Astrocyte of the spinal cord (primary cell): ENCODE measurements around the gene FLT1.

ENCODE experiments used
- DNase-seq: peaks from one replicate; pipeline ENCODE4 v3.0.0; 2011; ENCODE audit warnings: low read depth, low spot score
- H3K4me3 ChIP-seq: 2 replicates; pipeline ENCODE4 v1.5.1; 2011; ENCODE audit warnings: low read depth, mild to moderate bottlenecking, low read length, moderate library complexity
- CTCF ChIP-seq: IDR thresholded peaks from 2 replicates; pipeline ENCODE4 v1.5.1; 2012; ENCODE audit warnings: low read depth, mild to moderate bottlenecking, low read length, inconsistent platforms
- in situ Hi-C: cut with HindIII; loops from 2 replicates; pipeline ENCODE4 v1.10.0; 2017; ENCODE audit warnings: low sequenced_read_pairs

The FLT1 gene

GRCh38 chr13:28410096-28410495 is 84.8 kb downstream of the FLT1 start:
- no peak for DNase-seq
- in situ Hi-C loops = no loop called here
- no peak for TF ChIP-seq CTCF
- no peak overlapping the region for H3K4me3 ChIP-seq

GRCh38 chr13:28409648-28410047 is 85.3 kb downstream of the FLT1 start:
- H3K4me3 ChIP-seq = no peak overlapping the region
- no peak for DNase-seq
- in situ Hi-C loops = no loop called here
- no peak for TF ChIP-seq CTCF

- no peak for TF ChIP-seq CTCF
- H3K4me3 ChIP-seq = no peak overlapping the region
- in situ Hi-C loops = no loop called here
- no peak for DNase-seq
Observed at GRCh38 chr13:28408863-28409262, 86.1 kb downstream of the FLT1 start.

- no peak for DNase-seq
- TF ChIP-seq CTCF = no peak
- no peak overlapping the region for H3K4me3 ChIP-seq
- in situ Hi-C loops = no loop called here
Observed at GRCh38 chr13:28408235-28408848, 86.6 kb downstream of the FLT1 start.

- no peak overlapping the region for H3K4me3 ChIP-seq
- in situ Hi-C loops = no loop called here
- no peak for DNase-seq
- no peak for TF ChIP-seq CTCF
Observed at GRCh38 chr13:28406733-28407266, 88.1 kb downstream of the FLT1 start.

GRCh38 chr13:28402057-28402381 is 92.9 kb downstream of the FLT1 start:
- TF ChIP-seq CTCF = no peak
- no peak for DNase-seq
- in situ Hi-C loops = no loop called here

More at GRCh38 chr13:28402057-28402381, 92.9 kb downstream of the FLT1 start:
- H3K4me3 ChIP-seq = no peak overlapping the region
